NCI-H2029 treated with DMSO at 0.1 percent for 48 hours (cell line): Measurements from ENCODE around the gene SNX13.

ENCODE experiments used
- DNase-seq: peaks from one replicate; lab custom pipeline; 2025; lab: John Stamatoyannopoulos, UW

Gene SNX13

GRCh38 chr7:17781491-17782215, 158.6 kb downstream of the SNX13 start:
- DNase-seq, result no peak

GRCh38 chr7:17779381-17779780, 160.9 kb downstream of the SNX13 start:
- no peak for DNase-seq

GRCh38 chr7:17774716-17775288, 165.5 kb downstream of the SNX13 start:
- DNase-seq, result no peak

GRCh38 chr7:17774248-17774647, 166.0 kb downstream of the SNX13 start:
- DNase-seq, result no peak

- DNase-seq, result no peak
These were observed 167.0 kb downstream of the SNX13 start for GRCh38 chr7:17773289-17773626.

GRCh38 chr7:17772581-17773288, 167.6 kb downstream of the SNX13 start:
- no peak for DNase-seq

GRCh38 chr7:17771901-17772408, 168.3 kb downstream of the SNX13 start:
- no peak for DNase-seq

- DNase-seq, result no peak
These were observed 169.5 kb downstream of the SNX13 start for GRCh38 chr7:17770710-17771375.

- peak; percentile 64 for DNase-seq
These were observed 170.4 kb downstream of the SNX13 start for GRCh38 chr7:17769918-17770317.

GRCh38 chr7:17758008-17758407, 182.3 kb downstream of the SNX13 start:
- no peak for DNase-seq

GRCh38 chr7:17746020-17746530, 194.2 kb downstream of the SNX13 start:
- no peak for DNase-seq

GRCh38 chr7:17745610-17746009, 194.7 kb downstream of the SNX13 start:
- no peak for DNase-seq

GRCh38 chr7:17743316-17743715, 197.0 kb downstream of the SNX13 start:
- DNase-seq, result no peak

GRCh38 chr7:17741426-17741825, 198.9 kb downstream of the SNX13 start:
- DNase-seq, result no peak
